ENCODE results near the gene ELF2. TPM values are rescaled to one million over a fixed set of nuclear protein-coding genes. Genes with fewer than 3 reads are reported as not detected.
"Not testable (repeated sequence)": the region's sequence is repeated elsewhere in the genome, so short reads cannot be mapped to it uniquely, and the experiment has no call there.

The ELF2 gene
- total and polyA plus RNA-seq, 8 donors, result 9.0 to 31.6 (median 18.7) TPM

- Histone ChIP-seq H3K4me3 (no peak overlapping the region), H3K36me3 (no peaks in the 10 kb centered on the region), H3K4me1 (no peaks in the 10 kb centered on the region), H3K27ac (no peak overlapping the region), H3K27me3 (no peaks in the 10 kb centered on the region), H3K9me3 (no peaks in the 10 kb centered on the region)
- 94 to 97% methylated on average over 4 of the region's 4 CpGs for WGBS, 2 donors
- TF ChIP-seq CTCF (IDR thresholded peaks at IDR 0.05), result no peak
- FAIRE-seq, result no peak
- no peak for DNase-seq
- intact Hi-C loops (cut with DNase I), result no loop called here
- ATAC-seq, result no peak
Measured at GRCh38 chr4:139200506-139200905, 23.5 kb upstream of the ELF2 start.

GRCh38 chr4:139200102-139200501 lies 23.1 kb upstream of the ELF2 start:
- Histone ChIP-seq H3K27me3 (no peaks in the 10 kb centered on the region), H3K4me1 (no peaks in the 10 kb centered on the region), H3K4me3 (no peak overlapping the region), H3K36me3 (no peaks in the 10 kb centered on the region), H3K9me3 (no peaks in the 10 kb centered on the region), H3K27ac (no peak overlapping the region)
- WGBS, 2 donors, result 68 to 75% methylated on average over 4 of the region's 4 CpGs
- no peak for FAIRE-seq
- TF ChIP-seq CTCF (IDR thresholded peaks at IDR 0.05), result no peak
- ATAC-seq, result no peak
- intact Hi-C loops (cut with DNase I), result no loop called here
- DNase-seq, result no peak

GRCh38 chr4:139197214-139197613 lies 20.2 kb upstream of the ELF2 start:
- H3K36me3 ChIP-seq; FAIRE-seq; H3K4me3 ChIP-seq; H3K27ac ChIP-seq; ATAC-seq; H3K9me3 ChIP-seq; DNase-seq; H3K27me3 ChIP-seq; H3K4me1 ChIP-seq; intact Hi-C loops (cut with DNase I): not testable (repeated sequence)
- WGBS, 2 donors, result 80 to 85% methylated on average over 4 of the region's 4 CpGs

- no peak for ATAC-seq
- WGBS, 2 donors, result 56 to 86% methylated on average over 3 of the region's 3 CpGs
- FAIRE-seq, result no peak
- Histone ChIP-seq H3K4me3 (no peak overlapping the region), H3K4me1 (no peaks in the 10 kb centered on the region), H3K27me3 (no peaks in the 10 kb centered on the region), H3K36me3 (no peaks in the 10 kb centered on the region), H3K27ac (no peak overlapping the region), H3K9me3 (no peaks in the 10 kb centered on the region)
- intact Hi-C loops (cut with DNase I), result no loop called here
- TF ChIP-seq CTCF (IDR thresholded peaks at IDR 0.05), result no peak
- DNase-seq, result no peak
Measured at GRCh38 chr4:139196462-139196861, 19.4 kb upstream of the ELF2 start.

- 85 to 92% methylated on average over 2 of the region's 2 CpGs for WGBS, 2 donors
- DNase-seq (no peak), FAIRE-seq (no peak), ATAC-seq (no peak)
- intact Hi-C loops (cut with DNase I), result no loop called here
- TF ChIP-seq CTCF (IDR thresholded peaks at IDR 0.05), result no peak
- Histone ChIP-seq H3K4me3 (no peak overlapping the region), H3K4me1 (no peaks in the 10 kb centered on the region), H3K36me3 (no peaks in the 10 kb centered on the region), H3K27me3 (no peaks in the 10 kb centered on the region), H3K9me3 (no peaks in the 10 kb centered on the region), H3K27ac (no peak overlapping the region)
Measured at GRCh38 chr4:139191373-139191772, 14.4 kb upstream of the ELF2 start.

GRCh38 chr4:139189972-139190371 lies 13.0 kb upstream of the ELF2 start:
- DNase-seq, result no peak
- H3K36me3 ChIP-seq, result no peaks in the 10 kb centered on the region
- no peak for ATAC-seq
- H3K4me3 ChIP-seq, result no peak overlapping the region
- no peak for TF ChIP-seq CTCF (IDR thresholded peaks at IDR 0.05)
- H3K4me1 ChIP-seq, result no peaks in the 10 kb centered on the region
- H3K27me3 ChIP-seq, result no peaks in the 10 kb centered on the region
- H3K27ac ChIP-seq, result no peak overlapping the region
- WGBS, 2 donors, result 82 to 89% methylated on average over 7 of the region's 7 CpGs
- no peaks in the 10 kb centered on the region for H3K9me3 ChIP-seq
- intact Hi-C loops (cut with DNase I), result no loop called here
- no peak for FAIRE-seq
